Stimulated activated CD4-positive, alpha-beta T cell treated with anti-CD3 and anti-CD28 coated beads, Interleukin-12 subunit alpha, Interleukin-12 subunit beta, amount 100 ng/mL, for 48 hours (primary cell): ENCODE data around the gene TUBGCP2.

Experiments
- DNase-seq, 3 donors: peaks; one replicate each; pipeline ENCODE4 v3.0.0-alpha.2; 2020; ENCODE audit warnings: low read depth in 2 of 3, low spot score in 1 of 3

TUBGCP2 gene

DNA sequence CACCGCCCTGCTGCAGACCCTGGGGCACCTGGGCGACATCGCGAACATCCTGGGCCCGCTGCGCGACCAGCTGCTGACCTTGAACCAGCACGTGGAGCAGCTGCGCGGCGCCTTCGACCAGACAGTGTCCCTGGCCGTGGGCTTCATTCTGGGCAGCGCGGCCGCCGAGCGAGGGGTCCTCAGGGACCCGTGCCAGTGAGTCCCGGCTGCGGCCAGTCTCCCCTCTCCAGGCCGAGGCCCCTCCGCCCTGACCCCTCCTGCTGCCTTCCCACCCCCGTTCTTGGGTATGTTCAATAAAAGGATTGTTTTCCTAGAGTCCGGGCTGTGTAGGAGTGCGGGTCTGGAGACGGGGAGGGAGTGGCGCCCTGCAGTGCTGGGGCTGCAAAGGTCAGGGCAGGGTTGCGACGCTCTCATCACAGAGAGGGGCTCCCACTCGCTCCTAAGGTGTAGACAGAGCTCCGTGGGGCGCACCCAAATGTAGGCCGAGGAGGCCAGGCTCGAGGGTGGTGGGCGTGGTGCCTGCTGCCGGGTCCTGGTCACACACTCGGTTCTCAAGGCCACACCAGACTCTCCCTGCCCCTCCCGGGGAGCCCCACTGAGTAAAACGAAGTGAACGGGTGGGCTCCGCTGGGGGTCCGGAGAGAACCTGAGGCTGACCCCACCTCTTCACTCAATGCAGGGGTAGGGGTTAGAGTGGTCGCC lies 77.3 kb downstream of the TUBGCP2 start:
- no peak for DNase-seq

DNA sequence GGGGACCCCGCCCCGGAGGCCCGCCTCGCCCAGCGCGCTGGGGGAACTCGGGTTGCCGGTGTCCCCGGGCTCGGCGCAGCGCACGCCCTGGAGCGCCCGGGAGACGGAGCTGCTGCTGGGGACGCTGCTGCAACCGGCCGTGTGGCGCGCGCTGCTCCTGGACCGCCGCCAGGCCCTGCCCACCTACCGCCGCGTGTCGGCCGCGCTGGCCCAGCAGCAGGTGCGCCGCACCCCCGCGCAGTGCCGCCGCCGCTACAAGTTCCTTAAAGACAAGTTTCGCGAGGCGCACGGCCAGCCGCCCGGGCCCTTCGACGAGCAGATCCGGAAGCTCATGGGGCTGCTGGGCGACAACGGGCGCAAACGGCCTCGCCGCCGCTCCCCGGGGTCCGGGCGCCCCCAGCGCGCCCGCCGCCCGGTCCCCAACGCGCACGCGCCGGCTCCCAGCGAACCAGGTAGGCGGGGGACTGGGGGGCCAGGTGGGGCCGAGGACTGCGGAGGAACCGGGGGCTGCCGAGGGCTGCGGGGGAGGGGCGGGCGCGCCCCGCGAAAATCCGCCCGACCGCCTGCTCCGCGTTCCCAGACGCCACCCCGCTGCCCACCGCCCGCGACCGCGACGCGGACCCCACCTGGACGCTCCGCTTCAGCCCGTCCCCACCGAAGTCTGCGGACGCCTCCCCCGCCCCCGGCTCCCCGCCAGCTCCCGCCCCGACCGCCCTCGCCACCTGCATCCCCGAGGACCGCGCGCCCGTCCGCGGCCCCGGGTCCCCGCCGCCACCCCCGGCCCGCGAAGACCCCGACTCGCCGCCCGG lies 78.1 kb downstream of the TUBGCP2 start:
- DNase-seq, result peak in 1 of 3 donors; percentile 17

DNA sequence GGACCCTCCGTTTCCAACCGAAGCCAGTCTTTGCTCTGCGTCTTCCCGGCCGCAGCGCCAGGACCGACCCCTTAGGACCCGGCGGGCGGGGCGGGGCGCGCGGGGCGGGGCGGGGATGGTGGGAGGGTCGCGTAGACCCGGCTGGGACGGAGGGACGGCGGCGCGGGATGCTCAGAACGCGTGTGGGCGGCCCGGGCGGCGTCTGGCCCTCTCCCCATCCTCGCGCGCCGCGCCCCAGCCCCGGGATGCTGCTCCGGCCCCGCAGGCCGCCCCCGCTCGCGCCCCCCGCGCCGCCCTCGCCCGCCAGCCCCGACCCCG lies 78.7 kb downstream of the TUBGCP2 start, which contains the start of gene UTF1:
TSS of gene UTF1 (plus strand) at position 174 of the 318 bp plus-strand sequence. CDS start at position 246, 72 bp downstream.
- no peak for DNase-seq

DNA sequence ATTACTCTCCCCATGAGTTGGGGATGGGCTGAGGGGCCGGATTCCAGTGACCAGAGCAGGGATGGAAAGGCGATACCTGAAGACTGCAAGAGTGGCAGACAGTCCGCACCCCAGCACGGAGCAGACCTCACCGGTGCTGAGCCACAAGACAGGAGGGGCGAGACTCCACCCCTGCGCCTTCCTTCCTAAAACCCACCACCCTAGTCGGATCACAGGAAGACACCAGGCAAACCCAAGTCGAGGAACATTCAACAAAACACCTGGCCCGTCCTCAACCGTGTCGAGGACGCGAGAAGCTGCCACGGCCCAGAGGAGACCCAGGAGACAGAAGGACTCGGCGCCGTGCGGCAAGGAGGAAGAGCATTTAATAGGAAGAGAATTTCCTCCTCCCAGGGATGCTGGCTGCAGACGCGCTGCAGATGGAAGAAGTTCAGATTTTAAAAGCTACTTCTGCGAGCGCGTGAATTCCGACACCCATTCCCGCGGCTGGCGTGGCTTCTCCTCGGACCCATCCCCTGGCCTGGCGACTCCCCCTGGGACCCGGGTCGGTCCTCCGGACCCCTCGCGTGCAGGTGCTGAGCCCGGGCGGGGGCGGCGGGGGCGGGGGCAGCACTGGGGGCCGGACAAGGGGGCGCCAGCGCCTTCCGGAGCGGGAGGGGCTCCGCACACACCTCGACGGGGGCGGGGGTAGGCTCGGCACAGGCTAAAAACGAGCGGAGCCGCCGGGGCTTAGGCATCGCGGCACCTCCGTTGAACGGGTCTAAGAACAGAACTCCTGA lies 79.2 kb downstream of the TUBGCP2 start:
- no peak for DNase-seq
